ENCODE data around the gene C12orf57.
A peak's percentile ranks its signal among the peaks of the same experiment; 100 is the strongest.

- TF ChIP-seq CTCF (IDR thresholded peaks at IDR 0.05) (no peak), POLR2A (IDR thresholded peaks at IDR 0.05) (peak in 1 of 2 donors; percentile 6)
These were observed 7.0 kb upstream of the C12orf57 start for GRCh38 chr12:6936636-6937480.
